H1 (cell line): ENCODE results near the gene CNGA2. TPM values are rescaled to one million over a fixed set of nuclear protein-coding genes. Genes with fewer than 3 reads are reported as not detected.

Experiments used
- ASH2L ChIP-seq: fragments of 200-600, 300-600 bp; sonication (generic); IDR thresholded peaks from one replicate; pipeline ENCODE4 v1.7.1; 2017; ENCODE audit warnings: low read length
- BACH1 ChIP-seq: IDR thresholded peaks from 2 replicates; pipeline ENCODE4 v1.6.1; 2012; ENCODE audit warnings: low read length, improper control_type of control experiment
- CBX5 ChIP-seq: fragments of 300-800, 300-1000 bp; sonication (generic); IDR thresholded peaks from 2 replicates; pipeline ENCODE4 v1.7.1; 2016; ENCODE audit warnings: antibody characterized with exemption, low read length, low read depth
- CHD7 ChIP-seq: fragments of 300-600 bp; sonication (generic); IDR thresholded peaks from 2 replicates; pipeline ENCODE4 v1.7.1; 2012; ENCODE audit warnings: low read length, moderate library complexity, mild to moderate bottlenecking, inconsistent platforms; ENCODE audit not compliant: insufficient replicate concordance
- HDAC2 ChIP-seq, 2 experiments: fragments of 300-600 bp in 1 of 2; sonication (generic) in 1 of 2; IDR thresholded peaks; 2 replicates each; pipeline ENCODE4 v1.6.1; 2011 to 2012; ENCODE audit warnings: low read depth in 2 of 2, low read length in 2 of 2, mild to moderate bottlenecking in 2 of 2, moderate library complexity in 2 of 2, borderline replicate concordance in 1 of 2, inconsistent platforms in 1 of 2
- KDM5A ChIP-seq: fragments of 200-600 bp; IDR thresholded peaks from 2 replicates; pipeline ENCODE4 v1.7.1; 2012; ENCODE audit warnings: mild to moderate bottlenecking, low read length, inconsistent platforms, mixed read lengths
- POU5F1 ChIP-seq: IDR thresholded peaks from 2 replicates; pipeline ENCODE4 v1.6.1; 2011; ENCODE audit warnings: low read depth, mild to moderate bottlenecking, low read length, moderate library complexity
- SAP30 ChIP-seq: fragments of 300-600 bp; sonication (generic); IDR thresholded peaks from 2 replicates; pipeline ENCODE4 v1.7.1; 2012; ENCODE audit warnings: low read length, moderate library complexity, mild to moderate bottlenecking, inconsistent platforms; ENCODE audit not compliant: insufficient read depth, insufficient replicate concordance
- TBP ChIP-seq: IDR thresholded peaks from 2 replicates; pipeline ENCODE4 v1.6.1; 2011; ENCODE audit warnings: low read depth, low read length, improper control_type of control experiment
- USF2 ChIP-seq: IDR thresholded peaks from 2 replicates; pipeline ENCODE4 v1.6.1; 2011; ENCODE audit warnings: low read length, improper control_type of control experiment
- polyA plus RNA-seq, 7 experiments: library from polyadenylated mRNA; depleted of rRNA in 3 of 7; stranded (reverse) in 5 of 7; unstranded in 2 of 7; fragments of >200 nt in 5 of 7; fragments of 200-250 nt in 2 of 7; gene quantifications; 1 replicate in 5 of 7; 2 replicates in 1 of 7; 4 replicates in 1 of 7; pipeline versions ENCODE4 v1.2.1 to v1.2.3, GENCODE V29; 2011 to 2013; ENCODE audit warnings: missing spikeins in 2 of 7, mixed read lengths in 2 of 7
- total RNA-seq: library from RNA; stranded (reverse); fragmentation: NEBNext Ultra II Directional; extraction: Animal tissue kit (Norgen Biotek cat#: 25700); gene quantifications from 2 replicates; pipeline ENCODE4 v1.2.1, GENCODE V29; 2021

The CNGA2 gene
- total and polyA plus RNA-seq, 2 of the 8 experiments (the other 6 are each of a cell fraction or from before 2014, with no cell fraction given) = not detected

GRCh38 chrX:151723156-151723760 lies 11.3 kb upstream of the CNGA2 start (continued):
- TF ChIP-seq CHD7 (no peak), CBX5 (no peak), USF2 (no peak), POU5F1 (no peak), KDM5A (no peak), TBP (no peak), BACH1 (no peak), SAP30 (no peak), ASH2L (no peak), HDAC2 (IDR thresholded peaks at IDR 0.05; ENCODE audit: borderline replicate concordance in 1 of 2, low read depth in 2 of 2, low read length in 2 of 2) (no peak)
